PFSK-1 (cell line): ENCODE data around the gene KBTBD7.

Experiments
- FOXP2 ChIP-seq: optimal IDR thresholded peaks from 2 replicates; pipeline ENCODE3; 2011; ENCODE audit warnings: borderline replicate concordance, control low read depth, inconsistent platforms; ENCODE audit not compliant: insufficient read depth; ENCODE audit errors: extremely low read length, extremely low read depth
- POLR2AphosphoS5 ChIP-seq: IDR thresholded peaks from 2 replicates; pipeline ENCODE4 v1.6.1; 2012; ENCODE audit warnings: low read depth, mild to moderate bottlenecking, control low read depth, low read length, moderate library complexity
- SIN3A ChIP-seq: IDR thresholded peaks from 2 replicates; pipeline ENCODE4 v1.6.1; 2012; ENCODE audit warnings: mild to moderate bottlenecking, low read length, moderate library complexity, borderline replicate concordance; ENCODE audit not compliant: insufficient read depth
- TAF1 ChIP-seq: IDR thresholded peaks from 2 replicates; pipeline ENCODE4 v1.6.1; 2012; ENCODE audit warnings: low read length, control low read depth, borderline replicate concordance; ENCODE audit not compliant: insufficient read depth
- TF ChIP-seq, protein P1 (sequence below), 2 experiments: IDR thresholded peaks; 2 replicates each; pipeline versions ENCODE4 v1.6.1 to v1.8.0; 2011 to 2012; ENCODE audit warnings: low read depth in 2 of 2, low read length in 2 of 2, control low read depth in 1 of 2, inconsistent platforms in 1 of 2, mild to moderate bottlenecking in 1 of 2, moderate library complexity in 1 of 2; ENCODE audit not compliant: insufficient read depth in 1 of 2

DNA sequence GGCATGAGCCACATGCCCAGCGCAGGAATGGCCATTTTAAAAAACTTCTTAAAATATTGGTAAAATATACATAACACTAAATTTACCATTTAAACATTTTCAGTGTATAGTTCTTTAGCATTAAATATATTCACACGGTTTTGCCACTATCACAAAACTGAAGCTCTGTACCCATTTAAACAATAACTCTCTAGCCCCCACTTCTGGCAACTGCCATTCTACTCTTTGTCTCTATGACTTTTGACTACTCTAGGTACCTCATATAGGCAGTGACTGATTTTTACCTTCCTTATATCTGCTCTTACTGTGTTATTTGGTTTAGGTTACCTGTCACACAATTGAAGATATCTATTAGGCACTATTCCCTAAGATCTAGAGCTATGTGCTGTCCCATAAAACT lies 2.3 kb upstream of the KBTBD7 start:
- TF ChIP-seq, protein P1, sequence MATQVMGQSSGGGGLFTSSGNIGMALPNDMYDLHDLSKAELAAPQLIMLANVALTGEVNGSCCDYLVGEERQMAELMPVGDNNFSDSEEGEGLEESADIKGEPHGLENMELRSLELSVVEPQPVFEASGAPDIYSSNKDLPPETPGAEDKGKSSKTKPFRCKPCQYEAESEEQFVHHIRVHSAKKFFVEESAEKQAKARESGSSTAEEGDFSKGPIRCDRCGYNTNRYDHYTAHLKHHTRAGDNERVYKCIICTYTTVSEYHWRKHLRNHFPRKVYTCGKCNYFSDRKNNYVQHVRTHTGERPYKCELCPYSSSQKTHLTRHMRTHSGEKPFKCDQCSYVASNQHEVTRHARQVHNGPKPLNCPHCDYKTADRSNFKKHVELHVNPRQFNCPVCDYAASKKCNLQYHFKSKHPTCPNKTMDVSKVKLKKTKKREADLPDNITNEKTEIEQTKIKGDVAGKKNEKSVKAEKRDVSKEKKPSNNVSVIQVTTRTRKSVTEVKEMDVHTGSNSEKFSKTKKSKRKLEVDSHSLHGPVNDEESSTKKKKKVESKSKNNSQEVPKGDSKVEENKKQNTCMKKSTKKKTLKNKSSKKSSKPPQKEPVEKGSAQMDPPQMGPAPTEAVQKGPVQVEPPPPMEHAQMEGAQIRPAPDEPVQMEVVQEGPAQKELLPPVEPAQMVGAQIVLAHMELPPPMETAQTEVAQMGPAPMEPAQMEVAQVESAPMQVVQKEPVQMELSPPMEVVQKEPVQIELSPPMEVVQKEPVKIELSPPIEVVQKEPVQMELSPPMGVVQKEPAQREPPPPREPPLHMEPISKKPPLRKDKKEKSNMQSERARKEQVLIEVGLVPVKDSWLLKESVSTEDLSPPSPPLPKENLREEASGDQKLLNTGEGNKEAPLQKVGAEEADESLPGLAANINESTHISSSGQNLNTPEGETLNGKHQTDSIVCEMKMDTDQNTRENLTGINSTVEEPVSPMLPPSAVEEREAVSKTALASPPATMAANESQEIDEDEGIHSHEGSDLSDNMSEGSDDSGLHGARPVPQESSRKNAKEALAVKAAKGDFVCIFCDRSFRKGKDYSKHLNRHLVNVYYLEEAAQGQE (IDR thresholded peaks at IDR 0.05; ENCODE audit: insufficient read depth in 1 of 2, low read depth in 2 of 2, low read length in 2 of 2): no peak
- TF ChIP-seq TAF1 (no peak), SIN3A (no peak), POLR2AphosphoS5 (no peak), FOXP2 (no peak)
